Occipital lobe (tissue), 2 donors: ENCODE results near the gene EFNA4. TPM values are rescaled to one million over a fixed set of nuclear protein-coding genes. Genes with fewer than 3 reads are reported as not detected.
"Not testable (repeated sequence)": the region's sequence is repeated elsewhere in the genome, so short reads cannot be mapped to it uniquely, and the experiment has no call there.

Experiments used
- DNase-seq: peaks from one replicate; lab custom pipeline; 2025; lab: John Stamatoyannopoulos, UW
- total RNA-seq: library from RNA; depleted of rRNA; stranded (reverse); fragments of >200 nt; gene quantifications from one replicate; pipeline ENCODE4 v1.2.3, GENCODE V29; 2014

Gene EFNA4
- total RNA-seq, 1 donor from 2014 or later: 0.62 TPM

DNA sequence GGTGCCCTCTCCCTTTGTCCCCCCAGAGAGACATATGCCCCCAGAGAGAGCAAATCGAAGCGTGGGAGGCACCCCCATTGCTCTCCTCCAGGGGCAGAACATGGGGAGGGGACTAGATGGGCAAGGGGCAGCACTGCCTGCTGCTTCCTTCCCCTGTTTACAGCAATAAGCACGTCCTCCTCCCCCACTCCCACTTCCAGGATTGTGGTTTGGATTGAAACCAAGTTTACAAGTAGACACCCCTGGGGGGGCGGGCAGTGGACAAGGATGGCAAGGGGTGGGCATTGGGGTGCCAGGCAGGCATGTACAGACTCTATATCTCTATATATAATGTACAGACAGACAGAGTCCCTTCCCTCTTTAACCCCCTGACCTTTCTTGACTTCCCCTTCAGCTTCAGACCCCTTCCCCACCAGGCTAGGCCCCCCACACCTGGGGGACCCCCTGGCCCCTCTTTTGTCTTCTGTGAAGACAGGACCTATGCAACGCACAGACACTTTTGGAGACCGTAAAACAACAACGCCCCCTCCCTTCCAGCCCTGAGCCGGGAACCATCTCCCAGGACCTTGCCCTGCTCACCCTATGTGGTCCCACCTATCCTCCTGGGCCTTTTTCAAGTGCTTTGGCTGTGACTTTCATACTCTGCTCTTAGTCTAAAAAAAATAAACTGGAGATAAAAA is 23.5 kb downstream of the EFNA4 start:
- DNase-seq: no peak

DNA sequence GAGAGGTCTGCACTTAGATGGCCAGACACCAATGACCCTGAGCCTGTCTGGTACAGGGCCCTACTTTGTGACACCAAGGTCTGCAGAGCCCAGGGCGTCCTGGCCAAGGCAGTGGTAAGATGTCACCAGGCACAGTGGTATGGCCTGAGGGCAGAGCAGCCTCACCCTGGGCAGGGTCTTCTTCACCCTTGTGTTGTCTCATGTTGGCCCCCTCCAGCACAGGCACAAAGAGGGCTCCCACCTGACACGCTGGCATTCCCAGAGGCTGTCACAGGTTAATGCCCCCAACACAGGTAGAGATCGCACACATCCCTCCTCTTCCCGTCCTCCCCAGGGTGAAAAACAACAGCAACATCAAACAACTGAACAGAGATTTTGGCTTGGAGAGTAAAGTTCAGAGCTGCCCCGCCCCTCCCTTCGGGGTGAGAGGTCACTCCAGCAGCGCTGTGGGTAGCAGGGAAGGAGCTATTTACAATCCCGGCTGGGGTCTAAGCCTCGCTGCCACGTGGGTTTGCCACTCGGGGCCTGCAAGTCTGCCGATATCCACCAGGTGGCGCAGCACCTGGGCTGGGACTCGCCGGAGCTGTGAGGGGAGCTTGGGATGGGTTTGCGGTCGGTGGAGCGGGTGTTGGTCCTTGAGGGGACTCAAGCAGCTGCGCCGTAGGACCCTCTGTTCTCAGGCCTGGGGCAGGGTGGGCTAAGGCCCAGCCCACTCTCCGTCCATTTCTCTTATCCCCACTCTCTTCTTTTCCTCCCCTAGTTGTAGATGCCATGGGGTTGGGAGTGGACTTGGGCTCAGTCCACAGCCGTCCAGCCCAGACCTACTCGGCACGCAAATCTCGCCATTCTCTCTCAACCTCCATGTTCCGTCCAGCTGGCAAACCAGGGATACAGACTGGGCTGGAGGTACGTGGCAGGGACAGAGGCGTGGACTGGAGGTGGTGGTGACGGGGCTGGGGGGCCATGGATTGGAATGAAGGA is 27.8 kb downstream of the EFNA4 start:
- peak; percentile 60 for DNase-seq

DNA sequence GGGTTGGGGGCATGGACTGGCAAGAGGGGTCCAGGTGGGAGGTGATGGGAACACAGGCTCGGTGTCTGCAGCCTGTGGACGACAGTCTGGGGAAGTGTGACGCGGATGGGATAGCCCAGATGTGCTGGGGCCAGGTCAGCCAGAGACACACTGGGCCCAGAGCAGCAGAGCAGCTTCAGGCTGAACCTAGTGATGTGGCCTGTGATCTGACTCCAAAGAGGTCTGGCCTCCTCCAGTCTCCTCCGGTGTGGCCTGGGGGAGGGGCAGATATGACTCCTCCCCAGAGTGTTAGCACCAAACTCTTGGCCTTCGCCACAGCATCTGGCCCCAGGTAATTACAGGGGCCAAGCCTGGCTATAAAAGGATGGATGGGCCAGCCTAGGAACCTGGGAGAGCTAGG is 28.6 kb downstream of the EFNA4 start:
- no peak for DNase-seq

DNA sequence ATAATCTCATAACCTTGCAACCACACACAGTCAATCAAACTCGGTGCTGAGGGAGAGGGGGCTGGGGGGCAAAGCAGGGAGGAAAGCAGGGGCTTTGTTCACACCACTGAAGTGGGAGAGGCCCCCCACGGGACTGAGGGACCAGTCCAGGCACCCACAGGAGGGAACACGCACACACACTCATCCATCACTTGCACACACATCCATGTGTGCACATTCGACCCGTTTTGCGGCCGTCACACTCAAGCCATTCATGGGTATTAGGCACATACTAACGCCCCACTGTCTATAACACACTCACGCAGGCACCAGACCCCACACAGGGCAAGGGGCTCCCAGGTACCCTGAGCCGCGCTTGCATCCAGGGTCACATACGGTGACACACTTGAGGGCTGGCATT is 29.1 kb downstream of the EFNA4 start:
- DNase-seq: no peak

DNA sequence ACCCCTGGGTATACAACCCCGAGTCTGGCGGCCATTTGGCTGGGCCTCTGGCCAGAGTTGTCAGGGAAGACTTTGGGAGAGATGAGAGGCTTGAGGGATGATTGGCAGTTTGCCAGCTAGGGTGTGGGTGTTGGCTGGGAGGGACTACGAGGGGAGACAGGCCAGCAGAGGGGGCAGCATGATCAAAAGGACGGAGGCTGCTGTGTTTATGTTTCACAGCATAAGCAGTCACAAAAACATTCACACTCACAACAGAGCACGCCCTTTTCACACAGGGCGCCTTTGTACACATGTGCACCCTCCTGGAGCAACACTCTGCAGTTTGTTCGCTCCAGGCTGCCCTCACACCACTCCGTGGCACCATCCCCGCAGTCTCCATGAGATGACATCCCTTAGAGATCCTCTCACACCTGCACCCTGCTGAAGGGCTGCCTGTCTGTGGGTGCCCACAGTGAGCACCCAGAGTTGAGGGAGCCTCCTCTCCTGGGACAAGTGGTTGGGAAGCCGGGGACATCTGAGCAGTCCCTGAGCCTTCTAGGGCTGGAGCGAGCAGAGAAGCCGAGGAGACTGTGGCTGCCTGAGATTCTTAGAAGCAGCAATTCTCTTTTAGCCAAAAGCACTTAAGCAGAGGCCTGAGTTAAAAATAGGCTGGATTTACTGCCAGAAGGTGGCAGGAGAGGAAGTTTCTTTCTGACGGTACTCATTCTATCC is 30.5 kb downstream of the EFNA4 start:
- DNase-seq: peak; percentile 75

DNA sequence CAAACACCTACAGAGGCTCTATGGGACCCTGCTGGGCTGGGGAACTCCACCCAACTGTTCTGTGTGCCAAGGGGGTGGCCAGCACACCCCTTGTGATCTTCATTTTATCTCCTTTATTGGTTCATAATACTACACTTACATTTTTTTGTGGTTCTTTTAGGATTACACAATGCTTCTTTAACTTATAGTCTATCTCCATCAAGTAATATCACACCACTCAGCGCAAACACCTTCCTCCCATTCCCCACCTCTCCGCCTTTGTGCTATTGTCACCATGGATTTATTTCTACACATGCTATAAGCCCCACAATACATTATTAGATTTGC is 31.0 kb downstream of the EFNA4 start:
- DNase-seq: no peak

DNA sequence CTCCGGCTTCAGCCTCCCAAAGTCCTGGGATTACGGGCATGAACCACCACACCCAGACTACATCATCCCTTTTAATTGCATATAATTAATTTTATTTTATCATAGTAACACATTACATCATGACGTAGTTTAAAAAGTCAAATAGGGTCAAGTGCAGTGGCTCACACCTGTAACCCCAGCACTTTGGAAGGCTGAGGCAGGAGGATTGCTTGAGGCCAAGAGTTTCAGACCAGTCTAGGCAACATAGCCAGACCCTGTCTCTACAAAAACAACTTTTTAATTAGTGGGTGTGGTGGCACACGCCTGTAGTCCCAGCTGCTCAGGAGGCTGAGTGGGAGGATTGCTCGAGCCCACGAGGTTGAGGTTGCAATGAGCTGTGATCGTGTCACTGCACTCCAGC is 35.8 kb downstream of the EFNA4 start:
- DNase-seq: no peak

DNA sequence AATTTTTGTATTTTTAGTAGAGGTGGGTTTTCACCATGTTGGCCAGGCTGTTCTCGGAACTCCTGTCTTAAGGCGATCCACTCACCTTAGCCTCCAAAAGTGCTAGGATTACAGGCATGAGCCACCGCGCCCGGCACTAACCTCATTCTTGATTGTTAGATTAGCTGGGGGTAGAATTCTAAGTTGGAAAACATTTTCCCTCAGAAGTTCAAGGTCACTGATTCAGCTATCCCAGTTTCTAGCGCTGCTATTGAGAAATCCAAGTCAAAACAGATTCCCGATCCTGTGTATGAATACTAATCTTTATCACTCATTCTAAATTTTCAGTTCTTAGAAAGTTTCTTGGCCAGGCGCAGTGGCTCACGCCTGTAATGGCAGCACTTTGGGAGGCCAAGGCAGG is 39.8 kb downstream of the EFNA4 start:
- no peak for DNase-seq

DNA sequence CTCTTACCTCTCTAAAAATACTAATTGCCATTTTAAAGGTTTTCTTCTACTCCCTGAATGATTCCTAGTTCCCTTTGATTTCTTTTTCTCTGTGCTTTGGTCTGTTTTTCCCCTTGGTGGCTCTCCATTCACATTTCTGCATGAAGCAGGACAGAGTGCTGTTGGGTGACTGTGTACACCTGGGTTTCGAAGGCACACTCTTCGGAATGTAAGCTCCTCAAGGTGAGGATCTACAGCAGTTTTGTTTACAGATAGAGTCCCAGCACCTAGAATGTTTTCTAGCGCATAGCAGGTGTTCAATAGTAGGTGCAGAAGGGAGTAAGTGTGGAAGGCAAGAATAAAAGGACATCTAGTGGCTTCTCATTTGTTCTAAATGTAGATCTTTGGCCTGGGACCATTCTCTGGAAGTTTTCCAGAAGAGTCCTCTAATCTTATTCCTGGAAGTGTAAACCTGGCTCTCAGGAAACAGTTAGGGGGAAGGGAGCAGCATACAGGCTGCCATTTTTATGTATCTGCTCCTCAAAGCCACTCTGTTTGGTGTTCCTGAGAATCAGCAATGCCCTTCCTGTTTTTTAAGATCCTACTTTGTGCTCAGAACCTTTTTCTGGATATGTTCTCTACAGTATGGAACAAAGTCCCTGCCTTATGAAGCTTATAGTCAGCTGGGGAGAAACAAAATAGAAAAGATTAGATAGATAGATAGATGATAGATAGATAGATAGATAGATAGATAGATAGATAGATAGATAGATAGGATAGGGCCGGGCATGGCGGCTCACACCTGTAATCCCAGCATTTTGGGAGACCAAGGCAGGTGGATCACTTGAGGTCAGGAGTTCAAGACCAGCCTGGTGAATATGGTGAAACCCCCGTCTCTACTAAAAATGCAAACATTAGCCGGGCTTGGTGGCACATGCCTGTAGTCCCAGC is 41.3 kb downstream of the EFNA4 start:
- no peak for DNase-seq

DNA sequence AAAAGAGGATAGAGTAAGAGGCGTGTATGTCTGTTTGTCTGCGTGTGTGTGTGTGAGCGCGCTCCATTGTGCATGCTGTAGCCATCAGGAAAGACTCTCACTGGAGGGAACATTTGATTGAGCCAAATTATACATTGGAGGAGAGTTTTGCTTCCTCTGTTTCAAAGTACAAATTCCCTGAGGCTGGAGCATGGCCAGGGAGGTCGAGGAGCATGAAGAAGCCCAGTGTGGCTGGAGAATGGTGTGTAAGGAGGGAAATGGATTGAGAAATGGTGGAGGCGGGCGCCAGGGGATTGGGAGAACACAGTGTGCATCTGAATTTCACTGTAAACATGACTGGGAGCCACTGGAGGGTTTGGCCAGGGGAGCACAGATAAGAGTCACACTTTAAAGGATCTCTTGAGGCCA is 42.1 kb downstream of the EFNA4 start:
- DNase-seq: no peak

DNA sequence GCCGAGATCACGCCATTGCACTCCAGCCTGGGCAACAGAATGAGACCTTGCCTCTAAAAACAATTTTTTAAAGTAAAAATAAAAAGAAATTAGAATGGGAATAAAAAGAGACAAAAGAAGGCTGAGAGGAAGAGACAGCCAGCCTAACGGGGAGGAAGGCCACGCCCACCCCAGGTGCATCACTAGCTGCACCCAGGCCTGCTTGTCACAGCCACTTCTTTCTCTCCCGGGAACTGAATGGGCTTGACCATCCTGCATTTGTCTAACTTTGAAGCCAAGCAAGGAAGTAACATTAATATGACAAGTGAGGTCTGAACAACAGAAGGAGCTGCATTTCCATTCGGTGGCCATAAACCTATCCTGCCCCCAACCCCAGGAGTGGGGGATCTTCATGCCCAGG is 43.3 kb downstream of the EFNA4 start:
- DNase-seq: no peak

DNA sequence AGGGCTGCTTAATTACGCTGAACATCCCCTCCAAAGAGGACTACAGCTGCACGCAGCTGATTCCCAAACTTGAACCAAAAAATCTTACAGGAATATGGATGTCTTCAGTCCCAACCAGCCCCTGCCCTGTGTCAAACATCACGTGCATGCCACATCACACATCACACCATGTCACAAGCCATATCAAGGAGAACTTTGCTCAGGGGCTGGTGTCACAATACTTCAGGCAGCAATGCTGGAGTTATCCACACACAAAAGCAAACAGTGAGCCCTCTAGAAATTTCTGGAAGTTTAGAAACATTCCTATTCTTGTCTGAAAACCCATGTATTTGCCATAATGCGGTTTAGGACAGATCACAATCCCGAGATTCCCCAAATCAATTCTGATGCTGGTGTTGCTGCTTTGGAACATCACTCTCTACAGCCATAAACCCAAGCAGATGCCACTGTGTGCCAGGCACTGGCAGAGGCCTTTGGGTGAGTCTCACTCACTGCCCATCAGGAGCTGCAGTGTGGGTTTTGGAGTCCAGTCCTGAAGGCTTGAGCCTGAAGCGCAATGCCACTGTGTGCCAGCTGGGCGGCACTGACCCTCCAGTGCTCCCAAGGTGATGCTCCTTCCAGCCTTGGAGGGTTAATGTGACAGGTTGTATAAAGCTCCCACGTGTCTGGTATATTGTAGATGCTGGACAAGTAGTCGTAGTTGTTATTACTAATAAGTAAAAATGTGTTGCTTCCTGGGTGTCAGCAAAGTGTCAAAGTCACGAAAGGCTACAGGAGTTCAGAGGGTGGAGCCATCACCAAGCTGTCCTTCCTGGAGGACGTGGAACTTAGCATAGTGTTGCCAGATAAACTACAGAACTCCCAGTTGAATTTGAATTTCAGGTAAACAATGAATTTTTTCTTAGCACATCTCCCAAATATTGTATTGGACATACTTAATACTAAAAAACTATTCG is 44.0 kb downstream of the EFNA4 start:
- no peak for DNase-seq

DNA sequence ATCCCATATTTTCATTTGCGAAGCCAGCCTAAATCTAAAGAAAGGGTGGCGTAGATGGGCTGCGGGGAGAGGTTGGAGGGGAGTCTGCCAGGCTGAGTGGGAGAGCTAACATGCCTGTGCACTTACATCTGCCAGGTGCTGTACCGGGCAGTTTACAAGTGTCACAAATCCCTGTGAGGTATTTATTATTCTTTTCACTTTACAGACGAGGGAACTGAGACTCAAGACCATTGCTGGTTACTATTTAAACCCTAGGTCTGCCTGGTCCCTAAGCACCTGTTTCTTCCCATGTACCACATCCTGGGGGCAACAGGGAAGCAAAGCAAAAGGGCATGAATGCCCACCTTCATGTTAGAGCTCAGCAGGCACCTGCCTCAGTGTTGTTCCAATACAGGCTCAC is 44.8 kb downstream of the EFNA4 start:
- no peak for DNase-seq

DNA sequence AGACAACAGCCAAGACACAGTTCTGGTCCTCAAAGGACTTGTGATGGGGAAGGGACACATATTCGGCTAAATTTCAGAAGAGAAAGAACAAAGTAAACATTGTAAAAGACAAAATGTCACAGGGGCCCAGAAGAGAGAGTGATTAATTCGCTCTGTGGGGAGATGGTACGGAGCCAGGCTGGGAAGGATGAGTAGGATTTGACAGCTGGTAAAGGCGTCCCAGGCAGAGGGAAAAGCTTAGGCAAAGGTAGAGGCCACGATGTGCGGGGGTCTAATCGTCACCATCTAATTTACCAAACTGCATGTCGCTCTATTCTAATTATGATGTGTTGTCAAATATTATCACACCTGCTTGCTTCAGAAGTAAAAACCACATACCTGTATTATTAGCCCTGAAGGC is 46.8 kb downstream of the EFNA4 start:
- no peak for DNase-seq

DNA sequence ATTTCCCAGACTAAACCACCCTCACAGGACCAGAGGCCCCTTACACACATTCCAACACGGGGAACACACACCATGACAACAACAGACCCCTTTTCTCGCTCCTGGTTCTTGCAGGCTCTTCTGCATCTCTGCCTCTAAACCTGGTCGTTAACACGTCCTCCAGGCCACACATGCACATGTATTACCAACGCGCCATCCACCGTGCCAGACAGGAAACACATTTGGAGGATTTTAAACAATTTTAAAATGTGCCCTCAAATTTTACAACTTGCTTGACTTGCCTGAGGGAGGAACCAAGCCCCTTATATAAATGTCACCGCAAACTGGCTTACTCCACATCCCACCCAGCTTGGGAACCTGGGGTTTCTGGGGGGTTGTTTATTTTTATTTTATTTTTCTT is 47.3 kb downstream of the EFNA4 start:
- DNase-seq: no peak

DNA sequence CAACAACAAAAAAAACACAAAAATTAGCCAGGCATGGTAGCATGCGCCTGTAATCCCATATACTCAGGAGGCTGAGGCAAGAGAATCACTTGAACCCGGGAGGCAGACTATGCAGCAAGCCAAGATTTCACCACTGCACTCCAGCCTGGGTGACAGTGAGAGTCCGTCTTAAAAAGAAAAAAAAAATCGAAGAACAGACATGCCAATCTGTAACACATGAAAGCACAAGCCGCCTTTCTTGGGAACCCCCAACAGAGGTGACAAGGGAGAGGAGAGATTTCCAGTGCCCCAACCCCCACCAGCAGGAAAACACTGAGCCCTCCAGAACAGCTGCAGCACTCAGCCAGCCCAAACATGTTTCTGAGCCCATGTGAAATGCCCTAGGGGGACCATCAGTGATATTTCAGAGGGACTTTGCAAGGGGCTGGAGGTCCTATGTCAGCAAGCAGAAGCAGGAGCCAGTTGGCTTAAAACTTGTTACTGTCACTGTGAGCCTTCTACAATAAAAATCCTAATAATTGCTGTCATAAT is 50.0 kb downstream of the EFNA4 start:
- no peak for DNase-seq

DNA sequence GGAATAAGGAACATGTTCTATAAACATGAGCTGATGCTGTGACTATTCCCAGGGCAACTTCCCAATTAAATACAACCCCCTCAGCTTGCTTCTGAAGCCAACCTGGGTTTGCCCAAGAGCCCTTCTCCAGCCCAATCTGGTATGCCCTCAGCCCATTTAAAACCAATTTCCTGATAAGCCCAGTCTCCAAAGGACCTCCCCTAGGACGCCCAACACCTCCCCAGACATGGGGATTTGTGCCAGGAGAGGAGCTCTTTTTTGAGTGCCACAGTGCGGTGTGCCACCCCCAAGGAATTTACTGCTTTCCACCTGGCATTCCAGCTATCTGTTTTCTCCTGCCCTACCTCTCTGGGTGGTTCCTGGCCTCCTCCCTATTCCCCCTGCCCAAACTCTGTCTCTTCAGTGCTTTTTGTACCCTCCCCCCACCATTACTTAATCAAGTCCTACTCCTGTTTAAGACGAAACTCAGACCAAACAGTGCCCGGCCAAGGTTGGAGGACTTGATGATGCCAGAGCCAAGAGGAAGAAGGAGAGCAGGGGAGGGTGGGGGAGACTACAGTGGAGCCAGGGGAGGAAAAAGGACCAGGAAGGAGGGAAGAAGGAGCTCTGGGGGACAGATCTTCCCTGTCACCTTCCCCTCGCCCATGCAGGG is 52.7 kb downstream of the EFNA4 start:
- DNase-seq: no peak

DNA sequence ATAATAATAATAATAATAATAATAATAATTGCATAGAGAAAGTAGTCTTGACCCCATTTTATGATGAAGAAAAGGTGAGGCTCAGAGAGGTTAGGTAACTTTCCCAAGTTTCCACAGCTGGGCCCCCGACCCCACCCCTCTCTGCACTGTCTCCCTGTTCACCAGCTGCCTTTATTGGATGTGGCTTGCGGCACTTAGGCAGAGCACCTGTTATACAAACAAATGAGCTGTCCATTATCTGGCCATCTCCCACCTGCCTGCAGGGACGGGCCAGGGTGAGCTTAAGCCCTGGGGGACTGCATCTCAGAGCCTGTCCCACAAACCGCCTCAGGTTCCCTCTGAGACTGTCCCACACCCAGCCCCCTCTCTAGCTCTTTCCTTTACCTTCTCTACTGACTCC is 54.1 kb downstream of the EFNA4 start:
- DNase-seq: no peak

DNA sequence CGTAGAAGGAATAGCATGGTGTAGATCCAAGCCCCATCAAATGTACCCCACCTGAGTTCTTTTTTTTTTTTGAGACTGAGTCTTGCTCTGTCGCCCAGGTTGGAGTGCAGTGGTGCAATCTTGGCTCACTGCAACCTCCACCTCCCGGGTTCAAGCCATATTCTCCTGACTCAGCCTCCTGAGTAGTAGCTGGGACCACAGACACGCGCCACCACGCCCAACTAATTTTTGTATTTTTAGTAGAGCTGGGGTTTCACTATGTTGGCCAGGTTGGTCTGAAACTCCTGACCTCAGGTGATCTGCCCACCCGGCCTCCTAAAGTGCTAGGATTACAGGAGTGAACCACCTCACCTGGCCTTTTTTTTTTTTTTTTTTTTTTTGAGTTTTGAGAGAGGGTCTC is 54.5 kb downstream of the EFNA4 start:
- not testable (repeated sequence) for DNase-seq
